HEK293 (cell line): ENCODE measurements around the gene PHACTR3.

Experiments
- CTCF ChIA-PET: fragments of 350-600 bp; formaldehyde crosslinking; extraction: SDS; loops from one replicate; lab custom pipeline; 2021; ENCODE audit warnings: antibody characterized with exemption; lab: Yijun Ruan, JAX
- POLR2A ChIA-PET: fragments of 300-600 bp; formaldehyde crosslinking; extraction: SDS; loops from one replicate; lab custom pipeline; 2020; ENCODE audit warnings: antibody characterized with exemption, inconsistent platforms; lab: Yijun Ruan, JAX
- H3K27ac ChIP-seq: fragments of 200-500 bp; sonication (Bioruptor generic); 2 replicates; pipeline ENCODE4 v1.5.1; 2014; ENCODE audit warnings: low read depth, low read length, control low read depth, inconsistent platforms; ENCODE audit errors: extremely low read depth
- H3K36me3 ChIP-seq, 2 experiments: fragments of 200-500 bp in 1 of 2; sonication (Bioruptor generic) in 1 of 2; 1 replicate in 1 of 2; 2 replicates in 1 of 2; pipeline ENCODE4 v1.5.1; 2014 to 2017; ENCODE audit warnings: inconsistent platforms in 2 of 2, low read length in 2 of 2; ENCODE audit not compliant: control insufficient read depth in 2 of 2, insufficient read depth in 1 of 2
- H3K4me1 ChIP-seq: fragments of 200-500 bp; sonication (Bioruptor generic); 2 replicates; pipeline ENCODE4 v1.5.1; 2014; ENCODE audit warnings: mild to moderate bottlenecking, low read length, inconsistent platforms; ENCODE audit not compliant: control insufficient read depth, insufficient read depth
- H3K4me3 ChIP-seq: 2 replicates; pipeline ENCODE4 v1.5.1; 2011; ENCODE audit warnings: low read depth, mild to moderate bottlenecking, control low read depth, low read length, moderate library complexity
- H3K9me3 ChIP-seq: fragments of 200-500 bp; sonication (Bioruptor generic); 2 replicates; pipeline ENCODE4 v1.5.1; 2014; ENCODE audit warnings: low read depth, low read length, inconsistent platforms; ENCODE audit not compliant: control insufficient read depth, insufficient read depth
- OSR2 ChIP-seq: fragments of 450-650 bp; formaldehyde crosslinking; IDR thresholded peaks from 2 replicates; pipeline ENCODE4 v1.5.1; 2016; ENCODE audit warnings: missing biosample characterization, missing genetic modification characterization
- ZFP69B ChIP-seq: fragments of 450-650 bp; formaldehyde crosslinking; IDR thresholded peaks from 2 replicates; pipeline ENCODE4 v1.5.1; 2016; ENCODE audit warnings: missing biosample characterization, missing genetic modification characterization
- ZNF302 ChIP-seq: fragments of 450-650 bp; formaldehyde crosslinking; IDR thresholded peaks from 2 replicates; pipeline ENCODE4 v1.5.1; 2016; ENCODE audit warnings: missing biosample characterization, missing genetic modification characterization, low read depth
- ZNF37A ChIP-seq: fragments of 450-650 bp; IDR thresholded peaks from 2 replicates; pipeline ENCODE4 v1.5.1; 2018; ENCODE audit warnings: missing biosample characterization, missing genetic modification characterization
- ZNF549 ChIP-seq: fragments of 450-650 bp; IDR thresholded peaks from 2 replicates; pipeline ENCODE4 v1.5.1; 2018; ENCODE audit warnings: missing biosample characterization, missing genetic modification characterization, mild to moderate bottlenecking, inconsistent platforms, moderate library complexity
- ZNF558 ChIP-seq: fragments of 450-650 bp; formaldehyde crosslinking; IDR thresholded peaks from 2 replicates; pipeline ENCODE4 v1.5.1; 2016; ENCODE audit warnings: missing biosample characterization, missing genetic modification characterization
- ZNF624 ChIP-seq: fragments of 450-650 bp; formaldehyde crosslinking; IDR thresholded peaks from 2 replicates; pipeline ENCODE4 v1.5.1; 2017; ENCODE audit warnings: missing biosample characterization, missing genetic modification characterization
- ZNF785 ChIP-seq: fragments of 450-650 bp; formaldehyde crosslinking; IDR thresholded peaks from 2 replicates; pipeline ENCODE4 v1.5.1; 2016; ENCODE audit warnings: missing biosample characterization, missing genetic modification characterization
- ZNF830 ChIP-seq: fragments of 450-650 bp; IDR thresholded peaks from 2 replicates; pipeline ENCODE4 v1.5.0; 2018; ENCODE audit warnings: missing biosample characterization, missing genetic modification characterization, low read depth, mild to moderate bottlenecking, moderate library complexity
- TF ChIP-seq, protein P1 (sequence below): fragments of 450-650 bp; formaldehyde crosslinking; IDR thresholded peaks from 2 replicates; pipeline ENCODE4 v1.5.1; 2016; ENCODE audit warnings: missing biosample characterization, missing genetic modification characterization
- TF ChIP-seq, protein P2 (sequence below): fragments of 450-650 bp; formaldehyde crosslinking; IDR thresholded peaks from 2 replicates; pipeline ENCODE4 v1.5.1; 2016; ENCODE audit warnings: missing biosample characterization, missing genetic modification characterization
- TF ChIP-seq, protein P3 (sequence below): fragments of 450-650 bp; formaldehyde crosslinking; IDR thresholded peaks from 2 replicates; pipeline ENCODE4 v1.5.1; 2016; ENCODE audit warnings: missing biosample characterization, missing genetic modification characterization
- TF ChIP-seq, protein P4 (sequence below): fragments of 450-650 bp; formaldehyde crosslinking; IDR thresholded peaks from 2 replicates; pipeline ENCODE4 v1.5.1; 2017; ENCODE audit warnings: missing biosample characterization, missing genetic modification characterization
- TF ChIP-seq, protein P5 (sequence below): fragments of 450-650 bp; formaldehyde crosslinking; IDR thresholded peaks from 2 replicates; pipeline ENCODE4 v1.5.1; 2016; ENCODE audit warnings: missing biosample characterization, missing genetic modification characterization

PHACTR3 gene

DNA sequence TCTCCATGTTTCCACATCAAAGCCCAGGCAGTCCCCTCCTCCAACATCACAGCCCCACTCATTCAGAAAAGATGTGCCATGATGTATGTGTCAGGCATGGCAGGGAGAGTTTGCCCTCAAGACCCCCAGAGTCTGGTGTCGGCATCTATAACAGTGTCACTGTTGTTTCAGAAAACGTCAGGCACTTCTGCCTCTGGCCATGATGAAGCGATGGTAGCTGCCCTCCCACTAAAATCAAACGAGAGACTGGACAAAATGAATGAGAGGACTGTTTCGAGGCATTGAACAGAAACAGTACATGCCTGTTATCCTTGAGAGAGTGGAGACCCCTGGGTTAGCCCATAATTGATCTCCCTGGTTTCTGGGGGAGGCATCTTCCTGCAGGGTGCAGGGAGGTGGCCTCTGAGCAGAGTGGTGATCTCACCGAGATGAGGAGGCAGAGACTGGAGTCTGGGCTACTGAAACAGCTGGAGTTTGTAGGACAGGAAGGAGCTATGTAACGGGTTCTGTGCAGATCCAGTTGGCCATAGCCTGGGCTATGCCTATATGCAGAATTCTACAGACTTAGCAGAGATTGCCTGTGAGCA, 184.6 kb downstream of the PHACTR3 start (continued):
- TF ChIP-seq, protein P1, sequence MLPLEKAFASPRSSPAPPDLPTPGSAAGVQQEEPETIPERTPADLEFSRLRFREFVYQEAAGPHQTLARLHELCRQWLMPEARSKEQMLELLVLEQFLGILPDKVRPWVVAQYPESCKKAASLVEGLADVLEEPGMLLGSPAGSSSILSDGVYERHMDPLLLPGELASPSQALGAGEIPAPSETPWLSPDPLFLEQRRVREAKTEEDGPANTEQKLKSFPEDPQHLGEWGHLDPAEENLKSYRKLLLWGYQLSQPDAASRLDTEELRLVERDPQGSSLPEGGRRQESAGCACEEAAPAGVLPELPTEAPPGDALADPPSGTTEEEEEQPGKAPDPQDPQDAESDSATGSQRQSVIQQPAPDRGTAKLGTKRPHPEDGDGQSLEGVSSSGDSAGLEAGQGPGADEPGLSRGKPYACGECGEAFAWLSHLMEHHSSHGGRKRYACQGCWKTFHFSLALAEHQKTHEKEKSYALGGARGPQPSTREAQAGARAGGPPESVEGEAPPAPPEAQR (tag by site-specific recombination): no peak
- TF ChIP-seq, protein P2, sequence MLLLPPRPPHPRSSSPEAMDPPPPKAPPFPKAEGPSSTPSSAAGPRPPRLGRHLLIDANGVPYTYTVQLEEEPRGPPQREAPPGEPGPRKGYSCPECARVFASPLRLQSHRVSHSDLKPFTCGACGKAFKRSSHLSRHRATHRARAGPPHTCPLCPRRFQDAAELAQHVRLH: no peak
- TF ChIP-seq, protein P3, sequence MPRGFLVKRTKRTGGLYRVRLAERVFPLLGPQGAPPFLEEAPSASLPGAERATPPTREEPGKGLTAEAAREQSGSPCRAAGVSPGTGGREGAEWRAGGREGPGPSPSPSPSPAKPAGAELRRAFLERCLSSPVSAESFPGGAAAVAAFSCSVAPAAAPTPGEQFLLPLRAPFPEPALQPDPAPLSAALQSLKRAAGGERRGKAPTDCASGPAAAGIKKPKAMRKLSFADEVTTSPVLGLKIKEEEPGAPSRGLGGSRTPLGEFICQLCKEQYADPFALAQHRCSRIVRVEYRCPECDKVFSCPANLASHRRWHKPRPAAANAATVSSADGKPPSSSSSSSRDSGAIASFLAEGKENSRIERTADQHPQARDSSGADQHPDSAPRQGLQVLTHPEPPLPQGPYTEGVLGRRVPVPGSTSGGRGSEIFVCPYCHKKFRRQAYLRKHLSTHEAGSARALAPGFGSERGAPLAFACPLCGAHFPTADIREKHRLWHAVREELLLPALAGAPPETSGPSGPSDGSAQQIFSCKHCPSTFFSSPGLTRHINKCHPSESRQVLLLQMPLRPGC (tag by site-specific recombination): no peak
- TF ChIP-seq, protein P4, sequence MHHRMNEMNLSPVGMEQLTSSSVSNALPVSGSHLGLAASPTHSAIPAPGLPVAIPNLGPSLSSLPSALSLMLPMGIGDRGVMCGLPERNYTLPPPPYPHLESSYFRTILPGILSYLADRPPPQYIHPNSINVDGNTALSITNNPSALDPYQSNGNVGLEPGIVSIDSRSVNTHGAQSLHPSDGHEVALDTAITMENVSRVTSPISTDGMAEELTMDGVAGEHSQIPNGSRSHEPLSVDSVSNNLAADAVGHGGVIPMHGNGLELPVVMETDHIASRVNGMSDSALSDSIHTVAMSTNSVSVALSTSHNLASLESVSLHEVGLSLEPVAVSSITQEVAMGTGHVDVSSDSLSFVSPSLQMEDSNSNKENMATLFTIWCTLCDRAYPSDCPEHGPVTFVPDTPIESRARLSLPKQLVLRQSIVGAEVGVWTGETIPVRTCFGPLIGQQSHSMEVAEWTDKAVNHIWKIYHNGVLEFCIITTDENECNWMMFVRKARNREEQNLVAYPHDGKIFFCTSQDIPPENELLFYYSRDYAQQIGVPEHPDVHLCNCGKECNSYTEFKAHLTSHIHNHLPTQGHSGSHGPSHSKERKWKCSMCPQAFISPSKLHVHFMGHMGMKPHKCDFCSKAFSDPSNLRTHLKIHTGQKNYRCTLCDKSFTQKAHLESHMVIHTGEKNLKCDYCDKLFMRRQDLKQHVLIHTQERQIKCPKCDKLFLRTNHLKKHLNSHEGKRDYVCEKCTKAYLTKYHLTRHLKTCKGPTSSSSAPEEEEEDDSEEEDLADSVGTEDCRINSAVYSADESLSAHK (tag by site-specific recombination): no peak
- TF ChIP-seq OSR2 (tag by site-specific recombination) (no peak), ZNF37A (tag by site-specific recombination) (no peak)

DNA sequence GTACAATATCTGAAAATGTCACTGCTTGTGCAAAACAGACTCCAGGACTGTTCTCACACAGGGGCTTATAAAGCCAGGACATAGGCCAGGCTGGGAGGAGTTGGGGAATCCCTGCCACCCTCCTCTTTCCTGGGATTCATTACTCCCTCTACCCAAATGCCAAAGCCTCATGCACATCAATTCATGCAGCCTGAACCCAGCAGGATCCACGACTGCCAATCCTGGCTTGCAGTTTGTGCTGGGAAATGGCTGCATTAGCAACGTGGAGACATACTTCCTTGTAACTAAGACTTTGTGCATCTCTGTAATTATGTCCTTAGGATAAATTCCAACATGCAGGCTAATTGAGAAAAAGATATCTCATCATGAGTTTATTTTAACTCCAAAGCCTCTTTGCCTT, 185.3 kb downstream of the PHACTR3 start:
- ChIA-PET CTCF (interaction anchor here (0.5 to 10.1 kb wide), 3 partner anchors 46 to 60 kb away, joined by 3 to 233 read pairs (median 9); no protein-coding TSS in a partner anchor), POLR2A (no interaction called here)
- TF ChIP-seq ZNF302 (tag by site-specific recombination) (no peak), ZNF549 (tag by site-specific recombination) (no peak)
- H3K4me1 ChIP-seq: no peaks in the 10 kb centered on the region
- H3K9me3 ChIP-seq: no peaks in the 10 kb centered on the region
- H3K27ac ChIP-seq: no peak overlapping the region
- no peaks in the 10 kb centered on the region for H3K36me3 ChIP-seq
- H3K4me3 ChIP-seq: no peak overlapping the region

DNA sequence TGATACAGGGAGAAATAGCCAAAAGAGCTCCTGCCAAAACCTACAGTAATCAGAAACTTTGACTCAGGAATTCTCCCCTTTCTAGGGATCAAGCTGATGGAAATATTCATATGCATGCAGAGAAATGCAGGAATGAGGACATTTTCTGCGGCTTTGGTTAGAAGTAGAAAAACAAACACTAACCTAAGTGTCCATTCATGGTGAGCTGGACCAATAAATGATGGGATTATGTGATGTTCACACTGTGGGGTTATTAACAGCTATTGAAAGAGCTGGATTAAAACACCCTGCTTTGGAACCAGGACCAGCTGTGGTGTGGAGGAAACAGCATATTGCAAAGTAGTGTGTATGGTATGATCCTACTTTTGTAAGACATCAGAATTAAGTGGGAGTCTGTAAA, 186.0 kb downstream of the PHACTR3 start:
- Histone ChIP-seq H3K9me3 (no peaks in the 10 kb centered on the region), H3K4me3 (no peak overlapping the region), H3K27ac (no peak overlapping the region), H3K4me1 (no peaks in the 10 kb centered on the region), H3K36me3 (no peaks in the 10 kb centered on the region)
- ChIA-PET CTCF (interaction anchor here (1.0 to 1.7 kb wide), 2 partner anchors 8 to 60 kb away, joined by 3 to 9 read pairs; no protein-coding TSS in a partner anchor), POLR2A (interaction anchor here (1.0 kb wide), 1 partner anchor 46 kb away, joined by 4 read pairs; no protein-coding TSS in a partner anchor)
- TF ChIP-seq ZNF558: no peak
- TF ChIP-seq ZFP69B: no peak
- TF ChIP-seq ZNF624 (tag by site-specific recombination): no peak
- TF ChIP-seq ZNF785 (tag by site-specific recombination): no peak
- TF ChIP-seq ZNF830 (tag by site-specific recombination): no peak
- TF ChIP-seq, protein P5, sequence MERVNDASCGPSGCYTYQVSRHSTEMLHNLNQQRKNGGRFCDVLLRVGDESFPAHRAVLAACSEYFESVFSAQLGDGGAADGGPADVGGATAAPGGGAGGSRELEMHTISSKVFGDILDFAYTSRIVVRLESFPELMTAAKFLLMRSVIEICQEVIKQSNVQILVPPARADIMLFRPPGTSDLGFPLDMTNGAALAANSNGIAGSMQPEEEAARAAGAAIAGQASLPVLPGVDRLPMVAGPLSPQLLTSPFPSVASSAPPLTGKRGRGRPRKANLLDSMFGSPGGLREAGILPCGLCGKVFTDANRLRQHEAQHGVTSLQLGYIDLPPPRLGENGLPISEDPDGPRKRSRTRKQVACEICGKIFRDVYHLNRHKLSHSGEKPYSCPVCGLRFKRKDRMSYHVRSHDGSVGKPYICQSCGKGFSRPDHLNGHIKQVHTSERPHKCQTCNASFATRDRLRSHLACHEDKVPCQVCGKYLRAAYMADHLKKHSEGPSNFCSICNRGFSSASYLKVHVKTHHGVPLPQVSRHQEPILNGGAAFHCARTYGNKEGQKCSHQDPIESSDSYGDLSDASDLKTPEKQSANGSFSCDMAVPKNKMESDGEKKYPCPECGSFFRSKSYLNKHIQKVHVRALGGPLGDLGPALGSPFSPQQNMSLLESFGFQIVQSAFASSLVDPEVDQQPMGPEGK: no peak
